ENCODE results near the gene NAIF1.
"Not testable (repeated sequence)": the region's sequence is repeated elsewhere in the genome, so short reads cannot be mapped to it uniquely, and the experiment has no call there.

The NAIF1 gene

GRCh38 chr9:128084746-128085145 is 17.6 kb upstream of the NAIF1 start:
- Mint-ChIP-seq H3K9me3 (no peaks in the 10 kb centered on the region), H3K4me1 (peaks cover 35% of the 10 kb centered on the region), H3K4me3 (no peak overlapping the region), H3K36me3 (peaks cover 26% of the 10 kb centered on the region), H3K27ac (no peak overlapping the region), H3K27me3 (no peaks in the 10 kb centered on the region)
- no peak for DNase-seq
- CTCF ChIA-PET, result interaction anchor here (0.9 to 1.5 kb wide), 9 partner anchors 9 to 144 kb away, joined by 3 to 10 read pairs (median 4); no protein-coding TSS in a partner anchor

DNA sequence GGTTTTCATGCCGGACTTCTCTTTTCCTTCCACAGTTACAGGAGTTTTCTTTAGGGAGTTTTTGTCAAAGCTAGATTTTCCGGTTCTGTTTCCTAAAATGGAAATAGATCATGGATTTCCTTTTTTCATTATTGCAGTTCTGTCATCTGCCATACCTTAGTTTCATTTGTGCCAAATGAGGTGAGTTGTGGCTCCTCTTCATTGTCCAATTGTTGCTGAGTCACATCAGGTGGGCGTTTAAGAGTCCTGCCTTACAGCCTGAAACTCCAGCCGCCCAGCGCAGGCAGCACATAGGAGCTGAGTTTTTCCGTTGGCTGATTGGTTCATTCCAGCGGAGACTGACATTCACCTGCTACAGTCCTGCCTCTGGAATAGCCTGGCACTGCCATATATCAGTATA is 15.0 kb upstream of the NAIF1 start:
- no peaks in the 10 kb centered on the region for H3K27me3 Mint-ChIP-seq
- peaks cover 34% of the 10 kb centered on the region for H3K36me3 Mint-ChIP-seq
- H3K9me3 Mint-ChIP-seq, result no peaks in the 10 kb centered on the region
- H3K4me3 Mint-ChIP-seq, result no peak overlapping the region
- CTCF ChIA-PET, result interaction anchor here (0.9 to 1.2 kb wide), 3 partner anchors 34 to 138 kb away, joined by 3 read pairs; no protein-coding TSS in a partner anchor
- H3K27ac Mint-ChIP-seq, result no peak overlapping the region
- DNase-seq, result no peak
- peaks cover 38% of the 10 kb centered on the region for H3K4me1 Mint-ChIP-seq

DNA sequence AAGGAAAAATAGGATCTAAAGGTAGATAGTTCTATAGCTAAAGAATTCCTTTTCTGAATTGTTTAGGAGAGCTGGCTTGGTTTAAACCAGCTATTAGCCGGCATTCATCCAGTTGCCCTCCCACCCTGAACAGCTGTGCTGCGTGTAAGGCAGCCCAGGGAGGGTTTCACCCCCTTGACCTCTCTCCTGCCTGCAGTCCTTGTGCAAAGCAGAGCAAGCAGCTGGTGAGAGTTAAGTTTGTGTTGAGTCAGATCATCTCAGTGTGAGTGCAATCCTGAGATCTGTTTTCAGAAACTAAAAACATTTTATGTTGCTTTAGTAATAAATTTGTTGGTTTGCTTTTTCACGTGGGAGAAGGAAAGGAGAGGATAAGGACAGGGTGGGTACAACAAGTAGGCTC is 13.9 kb upstream of the NAIF1 start:
- H3K4me1 Mint-ChIP-seq, result peaks cover 43% of the 10 kb centered on the region
- CTCF ChIA-PET, result interaction anchor here (0.8 to 1.6 kb wide), 6 partner anchors 10 to 137 kb away, joined by 3 to 7 read pairs (median 3); no protein-coding TSS in a partner anchor
- H3K27ac Mint-ChIP-seq, result no peak overlapping the region

DNA sequence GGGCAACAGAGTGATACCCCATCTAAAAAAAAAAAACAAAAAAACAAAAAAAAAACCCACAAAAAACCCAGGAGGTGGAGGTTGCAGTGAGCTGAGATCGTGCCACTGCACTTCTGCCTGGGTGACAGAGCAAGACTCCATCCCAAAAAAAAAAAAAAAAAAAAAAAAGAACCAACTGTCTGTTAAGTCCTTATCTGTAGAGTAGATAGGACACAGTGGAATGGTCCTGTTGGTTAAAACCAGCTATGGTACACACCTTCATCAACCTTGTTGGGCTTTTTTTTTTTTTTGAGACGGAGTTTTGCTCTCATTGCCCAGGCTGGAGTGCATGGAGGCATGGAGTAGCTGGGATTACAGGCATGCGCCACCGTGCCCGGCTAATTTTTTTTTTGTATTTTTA is 13.1 kb upstream of the NAIF1 start:
- Mint-ChIP-seq H3K4me3 (no peak overlapping the region), H3K9me3 (no peaks in the 10 kb centered on the region), H3K4me1 (peaks cover 41% of the 10 kb centered on the region), H3K27me3 (no peaks in the 10 kb centered on the region), H3K27ac (no peak overlapping the region), H3K36me3 (peaks cover 32% of the 10 kb centered on the region)
- CTCF ChIA-PET, result interaction anchor here (1.3 to 1.6 kb wide), 3 partner anchors 11 to 45 kb away, joined by 3 to 7 read pairs (median 6); no protein-coding TSS in a partner anchor
- DNase-seq, result no peak

More for the DNA sequence above, 13.9 kb upstream of the NAIF1 start:
- no peak for DNase-seq
- H3K36me3 Mint-ChIP-seq, result peaks cover 37% of the 10 kb centered on the region
- no peak overlapping the region for H3K4me3 Mint-ChIP-seq
- H3K27me3 Mint-ChIP-seq, result no peaks in the 10 kb centered on the region
- H3K9me3 Mint-ChIP-seq, result no peaks in the 10 kb centered on the region

DNA sequence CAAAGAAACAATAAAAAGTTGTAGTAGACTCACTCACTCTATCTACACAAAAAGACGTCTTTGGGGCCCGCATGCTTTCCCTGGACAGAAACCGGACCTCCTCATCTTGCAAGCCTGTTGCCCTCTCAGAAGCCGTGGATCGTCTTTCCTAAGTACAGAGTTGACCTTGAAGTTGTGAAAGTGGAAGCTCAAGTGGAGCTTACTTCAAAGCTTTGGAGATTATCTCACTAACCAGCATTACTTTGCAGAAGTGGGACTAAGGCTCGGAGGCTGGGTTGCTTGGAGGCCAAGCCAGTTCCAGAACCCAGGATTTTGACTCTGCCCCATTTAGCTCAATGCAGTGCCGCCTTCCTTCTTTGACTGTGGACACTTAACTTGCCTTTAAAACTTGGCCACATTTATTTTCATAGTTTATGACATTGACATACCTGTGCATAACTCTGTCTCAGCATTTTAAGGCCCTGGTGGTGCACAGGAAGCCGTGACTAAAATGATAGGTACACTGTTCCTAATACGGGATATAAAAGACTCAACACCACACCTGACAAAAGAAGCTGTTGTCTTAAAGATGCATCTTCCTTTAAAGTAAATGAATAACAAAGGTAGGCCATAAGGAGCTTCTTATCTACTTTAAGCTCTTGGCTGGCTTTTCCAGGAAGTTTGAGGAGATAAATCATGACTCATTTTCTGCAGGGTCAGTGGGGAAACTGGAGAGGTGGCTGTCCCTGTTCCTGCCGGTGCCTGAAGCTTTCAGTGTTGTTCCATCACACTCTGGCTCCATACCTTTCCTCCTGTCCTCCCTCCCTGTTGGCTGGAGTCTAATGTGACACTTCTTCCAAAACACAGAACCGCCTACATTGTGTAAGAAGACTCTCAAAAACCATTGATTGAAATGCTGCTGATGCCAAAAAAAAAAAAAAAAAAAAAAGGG is 11.6 kb upstream of the NAIF1 start:
- no peak overlapping the region for H3K4me3 Mint-ChIP-seq
- peak overlapping the region; percentile 66 for H3K27ac Mint-ChIP-seq
- peaks cover 47% of the 10 kb centered on the region for H3K4me1 Mint-ChIP-seq
- DNase-seq, result no peak
- CTCF ChIA-PET, result interaction anchor here (0.6 to 2.5 kb wide), 7 partner anchors 9 to 123 kb away, joined by 3 to 8 read pairs (median 4); no protein-coding TSS in a partner anchor
- H3K27me3 Mint-ChIP-seq, result no peaks in the 10 kb centered on the region
- no peaks in the 10 kb centered on the region for H3K9me3 Mint-ChIP-seq
- H3K36me3 Mint-ChIP-seq, result peaks cover 29% of the 10 kb centered on the region

DNA sequence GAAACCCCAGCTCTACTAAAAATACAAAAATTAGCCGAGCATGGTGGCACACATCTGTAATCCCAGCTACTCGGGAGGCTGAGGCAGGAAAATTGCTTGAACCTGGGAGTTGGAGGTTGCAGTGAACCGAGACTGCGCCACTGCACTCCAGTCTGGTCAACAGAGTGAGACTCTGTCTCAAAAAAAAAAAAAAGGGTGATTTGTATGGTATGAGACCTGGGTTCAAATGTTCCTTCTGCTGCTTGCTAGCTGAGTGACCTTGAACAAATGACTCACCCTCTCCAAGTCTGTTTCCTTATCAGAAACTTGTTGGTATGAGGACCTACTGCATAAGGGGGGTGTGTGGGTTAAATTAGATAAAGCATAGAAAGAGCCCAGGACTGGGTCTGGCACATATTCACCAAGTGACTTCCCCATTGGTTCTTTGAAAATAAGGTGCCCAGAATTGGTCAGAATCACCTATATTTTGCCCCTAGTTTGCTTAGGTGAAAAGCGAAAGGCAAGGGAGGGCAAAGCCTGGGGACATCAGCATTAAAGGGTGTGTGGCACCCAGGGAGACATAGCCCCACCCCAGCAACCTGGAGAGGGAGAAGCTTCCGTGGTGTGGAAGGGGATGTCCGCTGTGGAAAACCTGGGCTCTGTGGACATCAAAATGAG is 10.9 kb upstream of the NAIF1 start:
- no peak for DNase-seq
- CTCF ChIA-PET, result interaction anchor here (0.6 to 2.5 kb wide), 7 partner anchors 10 to 123 kb away, joined by 3 to 8 read pairs (median 4); no protein-coding TSS in a partner anchor
- Mint-ChIP-seq H3K9me3 (no peaks in the 10 kb centered on the region), H3K4me3 (no peak overlapping the region), H3K36me3 (peaks cover 30% of the 10 kb centered on the region), H3K27me3 (no peaks in the 10 kb centered on the region), H3K4me1 (peaks cover 53% of the 10 kb centered on the region), H3K27ac (peak overlapping the region; percentile 55)

DNA sequence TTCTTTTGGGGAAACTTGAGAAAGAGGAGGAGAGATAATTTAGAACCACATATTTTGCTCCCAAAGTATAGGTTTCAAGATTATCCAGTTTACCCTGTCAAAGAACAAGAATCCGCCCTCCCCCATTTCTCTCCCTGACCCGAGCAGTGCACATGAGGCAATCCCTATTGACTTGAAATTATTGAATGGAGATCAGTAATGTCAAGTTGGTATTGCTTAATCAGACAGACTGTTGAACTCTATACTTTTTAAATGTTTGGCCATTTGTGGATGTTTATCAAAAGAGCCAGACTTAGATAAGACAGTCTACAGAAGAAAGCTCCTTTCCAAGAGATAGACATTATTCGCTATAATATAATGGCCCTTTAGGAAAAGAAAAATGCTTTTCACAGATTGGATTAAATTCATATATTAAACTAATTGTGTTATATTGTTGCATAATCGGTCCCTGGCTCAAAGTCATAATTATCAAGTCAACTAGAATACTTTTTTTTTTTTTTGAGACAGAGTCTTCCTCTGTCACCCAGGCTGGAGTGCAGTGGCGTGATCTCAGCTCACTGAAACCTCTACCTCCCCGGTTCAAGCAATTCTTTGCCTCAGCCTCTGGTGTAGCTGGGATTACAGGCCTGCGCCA is 6.2 kb upstream of the NAIF1 start:
- H3K4me3 Mint-ChIP-seq, result no peak overlapping the region
- no peaks in the 10 kb centered on the region for H3K9me3 Mint-ChIP-seq
- peak overlapping the region; percentile 95 for H3K27ac Mint-ChIP-seq
- DNase-seq, result no peak
- CTCF ChIA-PET, result interaction anchor here (0.9 to 2.5 kb wide), 5 partner anchors 31 to 132 kb away, joined by 3 to 8 read pairs (median 3); no protein-coding TSS in a partner anchor
- H3K36me3 Mint-ChIP-seq, result peaks cover 40% of the 10 kb centered on the region
- peaks cover 68% of the 10 kb centered on the region for H3K4me1 Mint-ChIP-seq
- H3K27me3 Mint-ChIP-seq, result no peaks in the 10 kb centered on the region

GRCh38 chr9:128072144-128073021 is 5.3 kb upstream of the NAIF1 start:
- no peaks in the 10 kb centered on the region for H3K27me3 Mint-ChIP-seq
- CTCF ChIA-PET, result interaction anchor here (0.9 to 2.5 kb wide), 11 partner anchors 12 to 131 kb away, joined by 3 to 8 read pairs (median 3); no protein-coding TSS in a partner anchor
- peaks cover 35% of the 10 kb centered on the region for H3K36me3 Mint-ChIP-seq
- peaks cover 58% of the 10 kb centered on the region for H3K4me1 Mint-ChIP-seq
- peak overlapping the region; percentile 95 for H3K27ac Mint-ChIP-seq
- peak overlapping the region; percentile 71 for H3K4me3 Mint-ChIP-seq
- DNase-seq, result peak; percentile 44
- H3K9me3 Mint-ChIP-seq, result no peaks in the 10 kb centered on the region

GRCh38 chr9:128071475-128071874 is 4.4 kb upstream of the NAIF1 start:
- Mint-ChIP-seq H3K4me3 (peak overlapping the region; percentile 71), H3K4me1 (peaks cover 52% of the 10 kb centered on the region), H3K36me3 (peaks cover 30% of the 10 kb centered on the region), H3K27ac (peak overlapping the region; percentile 95)
- H3K9me3 Mint-ChIP-seq, DNase-seq, H3K27me3 Mint-ChIP-seq: not testable (repeated sequence)
- CTCF ChIA-PET, result interaction anchor here (1.1 to 2.5 kb wide), 4 partner anchors 13 to 128 kb away, joined by 4 to 8 read pairs (median 4); no protein-coding TSS in a partner anchor

DNA sequence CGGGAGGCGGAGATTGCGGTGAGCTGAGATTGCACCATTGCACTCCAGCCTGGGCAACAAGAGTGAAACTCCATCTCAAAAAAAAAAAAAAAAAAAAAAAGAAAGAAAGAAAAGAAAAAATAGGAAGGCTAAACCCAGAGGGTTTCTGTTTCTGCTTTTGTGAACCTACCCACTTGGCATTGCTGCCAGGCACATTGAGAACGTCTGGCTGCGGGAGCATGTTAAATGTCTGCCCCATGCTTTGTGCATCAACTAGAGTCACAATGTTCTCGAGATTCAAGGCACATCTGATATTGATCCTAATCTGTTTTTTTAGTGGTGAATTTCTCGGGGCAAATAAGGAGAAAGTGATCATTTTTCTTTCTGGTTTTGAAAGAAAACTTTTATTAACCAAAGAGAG is 3.8 kb upstream of the NAIF1 start:
- Mint-ChIP-seq H3K4me1 (peaks cover 58% of the 10 kb centered on the region), H3K36me3 (peaks cover 34% of the 10 kb centered on the region), H3K4me3 (peak overlapping the region; percentile 63), H3K27me3 (no peaks in the 10 kb centered on the region), H3K27ac (peak overlapping the region; percentile 95), H3K9me3 (no peaks in the 10 kb centered on the region)
- no peak for DNase-seq
- CTCF ChIA-PET, result interaction anchor here (1.5 to 1.7 kb wide), 2 partner anchors 14 to 127 kb away, joined by 4 to 5 read pairs; no protein-coding TSS in a partner anchor

- Mint-ChIP-seq H3K27ac (peak overlapping the region; percentile 85), H3K27me3 (no peaks in the 10 kb centered on the region), H3K4me3 (peak overlapping the region; percentile 98), H3K4me1 (peaks cover 66% of the 10 kb centered on the region), H3K9me3 (no peaks in the 10 kb centered on the region), H3K36me3 (peaks cover 40% of the 10 kb centered on the region)
- CTCF ChIA-PET, result interaction anchor here (0.7 to 1.7 kb wide), 3 partner anchors 25 to 35 kb away, joined by 3 to 10 read pairs (median 3); no protein-coding TSS in a partner anchor
- peak; percentile 59 for DNase-seq
Measured at GRCh38 chr9:128068386-128069205, 1.5 kb upstream of the NAIF1 start.
